Testis (tissue), 3 donors: ENCODE data around the gene LRRFIP1. TPM values are rescaled to one million over a fixed set of nuclear protein-coding genes. Genes with fewer than 3 reads are reported as not detected.

Experiments used
- DNase-seq: peaks from one replicate; pipeline ENCODE4 v3.0.0-alpha.2; 2019
- H3K27ac ChIP-seq, 2 donors: fragments of 200-600 bp; sonication (generic); one replicate each; pipeline ENCODE4 v1.5.1; 2019
- H3K27me3 ChIP-seq: fragments of 200-600 bp; sonication (generic); one replicate; pipeline ENCODE4 v1.5.1; 2019
- H3K36me3 ChIP-seq: fragments of 200-600 bp; sonication (generic); one replicate; pipeline ENCODE4 v1.5.1; 2017; ENCODE audit warnings: low read depth; ENCODE audit errors: missing control alignments
- H3K4me1 ChIP-seq: fragments of 200-600 bp; sonication (generic); one replicate; pipeline ENCODE4 v1.5.1; 2019
- H3K4me3 ChIP-seq, 2 donors: fragments of 200-600 bp; sonication (generic); one replicate each; pipeline ENCODE4 v1.5.1; 2017 to 2019
- H3K9me3 ChIP-seq: fragments of 200-600 bp; sonication (generic); one replicate; pipeline ENCODE4 v1.5.1; 2017
- POLR2A ChIP-seq: fragments of 450-650 bp; IDR thresholded peaks from one replicate; pipeline ENCODE4 v1.6.1; 2017; ENCODE audit warnings: antibody characterized with exemption, mild to moderate bottlenecking, moderate library complexity
- WGBS, 2 donors: methylation state at CpG; one replicate each; pipeline ENCODE4 v1.1.5; 2018; 5-methylcytosine and 5-hydroxymethylcytosine counted together
- intact Hi-C: fragments of 100-400 bp; cut with DNase I; formaldehyde crosslinking; loops from one replicate; pipeline ENCODE4 v1.15.1; 2023; ENCODE audit warnings: low total_unique reads
- polyA plus RNA-seq: library from polyadenylated mRNA; stranded (reverse); fragments of 350-450 nt; fragmentation: Illumina TruSeq; extraction: RNeasy Lipid Tissue Mini Kit (QIAGEN cat#74804); gene quantifications from one replicate; pipeline ENCODE4 v1.2.3, GENCODE V29; 2014; ENCODE audit warnings: low read depth, low replicate concordance; ENCODE audit not compliant: insufficient read depth
- total RNA-seq, 2 donors: library from RNA; depleted of rRNA; stranded (reverse); fragments of >200 nt; gene quantifications; one replicate each; pipeline ENCODE4 v1.2.3, GENCODE V29; 2016
- TF ChIP-seq, protein P1 (sequence below), 3 experiments: fragments of 450-650 bp in 2 of 3; fragments of 200-600 bp in 1 of 3; sonication (generic) in 1 of 3; IDR thresholded peaks; one replicate each; pipeline ENCODE4 v1.5.1; 2016 to 2019; ENCODE audit warnings: antibody characterized with exemption in 3 of 3, mild to moderate bottlenecking in 2 of 3, moderate library complexity in 1 of 3

The LRRFIP1 gene
- total and polyA plus RNA-seq, 3 donors from 2014 or later: 17.4 to 33.5 (median 25.5) TPM

DNA sequence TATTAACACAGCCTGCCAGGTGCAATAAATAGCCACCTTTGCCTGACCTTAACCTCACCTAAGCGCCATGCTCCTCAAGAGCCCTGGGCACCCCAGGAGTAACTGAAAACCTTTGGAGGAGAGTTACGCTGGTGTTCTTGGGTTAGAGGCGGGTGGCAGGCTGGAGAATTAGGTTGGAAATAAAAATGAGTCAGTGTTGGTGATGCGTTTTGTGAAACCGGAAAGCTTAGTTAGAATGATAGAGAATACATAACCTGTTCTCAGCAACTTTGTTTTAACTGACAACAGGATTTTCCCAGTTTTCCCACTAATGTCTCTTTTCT lies 17.0 kb downstream of the LRRFIP1 start:
- H3K27ac ChIP-seq: no peak overlapping the region
- DNase-seq: no peak
- no peaks in the 10 kb centered on the region for H3K36me3 ChIP-seq
- no peaks in the 10 kb centered on the region for H3K9me3 ChIP-seq
- H3K27me3 ChIP-seq: no peaks in the 10 kb centered on the region
- intact Hi-C loops: no loop called here
- H3K4me1 ChIP-seq: no peaks in the 10 kb centered on the region
- H3K4me3 ChIP-seq: no peak overlapping the region
- TF ChIP-seq, protein P1, sequence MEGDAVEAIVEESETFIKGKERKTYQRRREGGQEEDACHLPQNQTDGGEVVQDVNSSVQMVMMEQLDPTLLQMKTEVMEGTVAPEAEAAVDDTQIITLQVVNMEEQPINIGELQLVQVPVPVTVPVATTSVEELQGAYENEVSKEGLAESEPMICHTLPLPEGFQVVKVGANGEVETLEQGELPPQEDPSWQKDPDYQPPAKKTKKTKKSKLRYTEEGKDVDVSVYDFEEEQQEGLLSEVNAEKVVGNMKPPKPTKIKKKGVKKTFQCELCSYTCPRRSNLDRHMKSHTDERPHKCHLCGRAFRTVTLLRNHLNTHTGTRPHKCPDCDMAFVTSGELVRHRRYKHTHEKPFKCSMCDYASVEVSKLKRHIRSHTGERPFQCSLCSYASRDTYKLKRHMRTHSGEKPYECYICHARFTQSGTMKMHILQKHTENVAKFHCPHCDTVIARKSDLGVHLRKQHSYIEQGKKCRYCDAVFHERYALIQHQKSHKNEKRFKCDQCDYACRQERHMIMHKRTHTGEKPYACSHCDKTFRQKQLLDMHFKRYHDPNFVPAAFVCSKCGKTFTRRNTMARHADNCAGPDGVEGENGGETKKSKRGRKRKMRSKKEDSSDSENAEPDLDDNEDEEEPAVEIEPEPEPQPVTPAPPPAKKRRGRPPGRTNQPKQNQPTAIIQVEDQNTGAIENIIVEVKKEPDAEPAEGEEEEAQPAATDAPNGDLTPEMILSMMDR (IDR thresholded peaks at IDR 0.05): no peak
- no peak for TF ChIP-seq POLR2A
- 97 to 98% methylated on average over 5 of the region's 5 CpGs for WGBS, 2 donors

- H3K4me1 ChIP-seq: no peaks in the 10 kb centered on the region
- intact Hi-C loops: no loop called here
- H3K36me3 ChIP-seq: no peaks in the 10 kb centered on the region
- no peaks in the 10 kb centered on the region for H3K27me3 ChIP-seq
- DNase-seq: no peak
- WGBS, 2 donors: 91 to 94% methylated on average over 8 of the region's 8 CpGs
- TF ChIP-seq, protein P1 (IDR thresholded peaks at IDR 0.05): no peak
- no peak for TF ChIP-seq POLR2A
- no peaks in the 10 kb centered on the region for H3K9me3 ChIP-seq
- no peak overlapping the region for H3K27ac ChIP-seq
- H3K4me3 ChIP-seq: no peak overlapping the region
Observed at GRCh38 chr2:237645261-237645660, 17.9 kb downstream of the LRRFIP1 start.

DNA sequence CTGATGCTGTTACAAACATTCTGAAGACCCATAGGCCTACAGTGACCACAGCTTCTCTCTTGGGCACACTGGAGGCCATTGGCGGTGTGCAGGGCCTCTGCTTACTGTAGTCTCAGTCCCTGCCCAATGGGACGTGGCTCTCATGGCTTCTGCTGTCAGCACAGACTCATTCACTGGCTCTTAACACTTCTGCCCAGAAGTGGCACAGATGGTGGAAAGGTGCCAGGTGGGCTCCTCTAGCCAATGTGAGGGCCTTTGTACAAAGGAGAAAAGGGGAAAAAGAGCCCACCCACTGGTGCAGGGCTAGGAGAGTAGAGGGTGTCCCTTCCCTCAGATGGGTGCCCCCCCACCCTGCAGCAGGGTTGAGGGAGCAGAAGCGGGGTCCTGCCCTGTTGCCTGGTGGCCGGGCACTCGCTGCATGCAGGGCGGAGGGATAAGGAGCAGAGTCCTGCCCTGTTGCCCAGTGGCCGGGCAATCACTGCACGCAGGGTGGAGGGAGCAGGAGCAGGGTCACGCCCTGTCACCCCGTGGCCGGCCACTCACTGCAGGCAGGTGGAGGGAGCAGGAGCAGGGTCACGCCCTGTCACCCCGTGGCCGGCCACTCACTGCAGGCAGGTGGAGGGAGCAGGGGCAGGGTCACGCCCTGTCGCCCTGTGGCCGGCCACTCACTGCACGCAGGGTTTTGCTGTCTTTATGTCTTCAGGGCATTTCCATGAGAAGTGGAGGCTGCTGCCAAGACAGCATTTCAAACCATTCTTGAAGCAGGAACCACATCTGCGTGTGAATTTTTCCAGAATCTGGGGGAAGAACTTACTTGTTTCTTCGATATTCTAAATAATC lies 20.0 kb downstream of the LRRFIP1 start:
- H3K36me3 ChIP-seq: no peaks in the 10 kb centered on the region
- no peak for TF ChIP-seq POLR2A
- TF ChIP-seq, protein P1 (IDR thresholded peaks at IDR 0.05): no peak
- WGBS, 2 donors: 87 to 94% methylated on average over 15 to 20 of the region's 20 CpGs
- no peaks in the 10 kb centered on the region for H3K9me3 ChIP-seq
- H3K27me3 ChIP-seq: no peaks in the 10 kb centered on the region
- no peaks in the 10 kb centered on the region for H3K4me1 ChIP-seq
- no peak for DNase-seq
- no peak overlapping the region for H3K27ac ChIP-seq
- no peak overlapping the region for H3K4me3 ChIP-seq
- intact Hi-C loops: no loop called here

DNA sequence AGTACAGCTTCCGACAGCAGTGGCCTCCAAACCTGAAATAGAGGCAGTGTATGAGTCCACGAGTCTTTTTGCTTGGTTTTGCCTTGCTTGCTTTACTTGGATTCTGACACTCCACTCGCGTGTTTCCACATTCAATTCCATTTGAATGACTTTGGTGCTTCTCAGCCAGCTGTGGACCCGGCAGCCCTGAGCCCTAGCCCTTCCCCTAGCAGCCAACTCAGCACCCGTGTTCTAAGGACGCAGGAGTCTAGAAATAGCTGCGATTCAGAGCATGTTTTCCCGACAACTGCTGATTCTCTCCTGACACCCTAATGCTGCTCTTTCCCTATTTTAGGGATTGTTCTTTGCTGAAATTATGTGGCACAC lies 20.6 kb downstream of the LRRFIP1 start:
- TF ChIP-seq POLR2A: no peak
- TF ChIP-seq, protein P1 (IDR thresholded peaks at IDR 0.05): no peak
- H3K4me1 ChIP-seq: no peaks in the 10 kb centered on the region
- H3K36me3 ChIP-seq: no peaks in the 10 kb centered on the region
- intact Hi-C loops: no loop called here
- no peak overlapping the region for H3K4me3 ChIP-seq
- no peak overlapping the region for H3K27ac ChIP-seq
- no peaks in the 10 kb centered on the region for H3K27me3 ChIP-seq
- 92 to 93% methylated on average over 9 of the region's 9 CpGs for WGBS, 2 donors
- H3K9me3 ChIP-seq: no peaks in the 10 kb centered on the region
- DNase-seq: no peak
